ENCODE data around the gene RRP9.

DNA sequence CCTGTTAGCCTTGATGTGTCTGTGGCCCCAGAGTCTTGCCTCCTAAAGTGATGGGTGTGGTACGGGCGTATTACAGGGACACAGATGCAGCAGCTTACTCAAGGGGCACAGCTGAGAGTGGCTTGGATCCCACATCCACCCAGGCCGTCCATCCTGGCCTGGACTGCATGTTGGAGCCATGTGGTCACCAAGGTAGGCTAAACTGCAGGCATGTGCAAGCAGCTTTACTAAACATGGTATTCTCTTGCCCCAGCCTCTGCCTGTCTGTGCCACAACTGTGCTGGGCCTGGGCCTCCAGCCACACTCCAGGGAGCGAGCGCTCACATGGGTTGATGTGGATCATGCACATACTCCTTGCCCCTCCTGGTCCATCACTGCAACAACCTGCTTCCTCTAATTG, 7.4 kb upstream of the RRP9 start:
- TF ChIP-seq, protein P1, sequence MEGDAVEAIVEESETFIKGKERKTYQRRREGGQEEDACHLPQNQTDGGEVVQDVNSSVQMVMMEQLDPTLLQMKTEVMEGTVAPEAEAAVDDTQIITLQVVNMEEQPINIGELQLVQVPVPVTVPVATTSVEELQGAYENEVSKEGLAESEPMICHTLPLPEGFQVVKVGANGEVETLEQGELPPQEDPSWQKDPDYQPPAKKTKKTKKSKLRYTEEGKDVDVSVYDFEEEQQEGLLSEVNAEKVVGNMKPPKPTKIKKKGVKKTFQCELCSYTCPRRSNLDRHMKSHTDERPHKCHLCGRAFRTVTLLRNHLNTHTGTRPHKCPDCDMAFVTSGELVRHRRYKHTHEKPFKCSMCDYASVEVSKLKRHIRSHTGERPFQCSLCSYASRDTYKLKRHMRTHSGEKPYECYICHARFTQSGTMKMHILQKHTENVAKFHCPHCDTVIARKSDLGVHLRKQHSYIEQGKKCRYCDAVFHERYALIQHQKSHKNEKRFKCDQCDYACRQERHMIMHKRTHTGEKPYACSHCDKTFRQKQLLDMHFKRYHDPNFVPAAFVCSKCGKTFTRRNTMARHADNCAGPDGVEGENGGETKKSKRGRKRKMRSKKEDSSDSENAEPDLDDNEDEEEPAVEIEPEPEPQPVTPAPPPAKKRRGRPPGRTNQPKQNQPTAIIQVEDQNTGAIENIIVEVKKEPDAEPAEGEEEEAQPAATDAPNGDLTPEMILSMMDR (IDR thresholded peaks at IDR 0.05; ENCODE audit: low read depth, low read length, poor library complexity, severe bottlenecking) = no peak
- no peak for TF ChIP-seq EZH2phosphoT487 (IDR thresholded peaks at IDR 0.05; ENCODE audit: borderline replicate concordance, low read length)
